A549 treated with dexamethasone at 1 μM for 4 hours (cell line): ENCODE results near the gene GTPBP10. TPM values are rescaled to one million over a fixed set of nuclear protein-coding genes. Genes with fewer than 3 reads are reported as not detected.

Experiments used
- total RNA-seq: library from RNA; stranded (reverse); fragments of 200-300 nt; extraction: Qiagen RNA extraction; gene quantifications from 5 replicates; pipeline ENCODE4 v1.2.3, GENCODE V29; 2022

GTPBP10 gene
- 24.3 to 30.4 TPM (median 27.4 TPM) in 5 replicates for total RNA-seq

GRCh38 chr7:90346336-90347125 is at the start of gene GTPBP10:
Gene GTPBP10 (plus strand): TSS chr7:90346716. CDS start chr7:90346742, 26 bp downstream.

GRCh38 chr7:90320801-90321494 is 25.6 kb upstream of the GTPBP10 start, which contains the start of gene FAM237B:
Gene FAM237B (minus strand): TSS chr7:90321304. CDS start chr7:90319748, 1,556 bp downstream.

GRCh38 chr7:90403174-90404113 is 56.9 kb downstream of the GTPBP10 start, which contains the start of gene CLDN12:
Gene CLDN12 (plus strand): TSS chr7:90403461. CDS start chr7:90412677, 9,216 bp downstream.

Other genes starting within 250 kb of the GTPBP10 start
- 15.0 to 17.6 TPM (median 16.8 TPM) in 5 replicates for gene STEAP1, start 192.2 kb upstream of the GTPBP10 start, total RNA-seq
- gene STEAP2, start 135.0 kb upstream of the GTPBP10 start, total RNA-seq: 2.6 to 5.1 TPM (median 4.7 TPM) in 5 replicates
- 1.2 to 2.3 TPM (median 2.0 TPM) in 5 replicates for gene CFAP69, start 101.5 kb upstream of the GTPBP10 start, total RNA-seq
- gene FAM237B, start 25.4 kb upstream of the GTPBP10 start, total RNA-seq: 0.02 to 0.06 TPM (median 0.03 TPM) in 5 replicates
- 24.1 to 37.5 TPM (median 31.6 TPM) in 5 replicates for gene CLDN12, start 56.7 kb downstream of the GTPBP10 start, total RNA-seq
- not detected in 5 replicates for gene PTTG1IP2, start 122.9 kb downstream of the GTPBP10 start, total RNA-seq
- gene CDK14, start 249.6 kb downstream of the GTPBP10 start, total RNA-seq: 0.07 to 0.61 TPM (median 0.13 TPM) in 5 replicates